Measurements from ENCODE around the gene EML6. TPM values are rescaled to one million over a fixed set of nuclear protein-coding genes. Genes with fewer than 3 reads are reported as not detected.

Gene EML6
- total RNA-seq, 1 donor from 2014 or later = 8.1 TPM

- no peak for TF ChIP-seq CTCF (conservative IDR thresholded peaks at IDR 0.05)
- peaks cover 9% of the 10 kb centered on the region for H3K4me1 Mint-ChIP-seq (ENCODE audit: unreplicated experiment)
- no peaks in the 10 kb centered on the region for H3K36me3 Mint-ChIP-seq
- no peak for DNase-seq (ENCODE audit: extremely low spot score, unreplicated experiment)
- H3K27me3 Mint-ChIP-seq = peaks cover 71% of the 10 kb centered on the region
- peak overlapping the region; percentile 73 for H3K27ac Mint-ChIP-seq
- no peaks in the 10 kb centered on the region for H3K9me3 Mint-ChIP-seq
- peak overlapping the region; percentile 92 for H3K4me3 Mint-ChIP-seq
Observed at GRCh38 chr2:54725343-54726099, 2.1 kb downstream of the EML6 start.

DNA sequence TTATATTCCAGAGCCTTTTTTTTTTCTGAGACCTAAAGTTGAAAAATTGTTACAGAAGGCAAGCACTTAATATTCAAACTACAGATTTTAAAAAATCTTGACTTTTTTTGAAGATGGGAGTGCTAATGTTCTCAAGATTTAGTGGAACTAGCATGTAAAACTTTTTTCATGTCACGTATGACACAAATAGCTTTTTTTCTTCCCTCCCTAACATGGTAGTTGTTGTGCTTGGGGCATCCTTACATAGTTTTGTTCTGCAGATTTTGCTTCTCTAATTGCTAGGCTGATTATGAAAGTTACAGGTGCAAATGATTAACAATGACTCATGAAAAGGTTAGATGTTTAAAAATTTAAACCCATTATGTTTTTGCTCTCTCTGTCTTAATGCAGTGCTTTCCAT, 3.0 kb downstream of the EML6 start:
- peaks cover 9% of the 10 kb centered on the region for H3K4me1 Mint-ChIP-seq (ENCODE audit: unreplicated experiment)
- peaks cover 71% of the 10 kb centered on the region for H3K27me3 Mint-ChIP-seq
- H3K9me3 Mint-ChIP-seq = no peaks in the 10 kb centered on the region
- no peak for DNase-seq (ENCODE audit: extremely low spot score, unreplicated experiment)
- no peak overlapping the region for H3K4me3 Mint-ChIP-seq
- H3K27ac Mint-ChIP-seq = no peak overlapping the region
- no peak for TF ChIP-seq CTCF (conservative IDR thresholded peaks at IDR 0.05)
- no peaks in the 10 kb centered on the region for H3K36me3 Mint-ChIP-seq

GRCh38 chr2:54726940-54727339, 3.5 kb downstream of the EML6 start:
- no peak overlapping the region for H3K4me3 Mint-ChIP-seq
- peaks cover 66% of the 10 kb centered on the region for H3K27me3 Mint-ChIP-seq
- H3K27ac Mint-ChIP-seq = no peak overlapping the region
- no peaks in the 10 kb centered on the region for H3K9me3 Mint-ChIP-seq
- H3K36me3 Mint-ChIP-seq = no peaks in the 10 kb centered on the region
- no peak for DNase-seq (ENCODE audit: extremely low spot score, unreplicated experiment)
- TF ChIP-seq CTCF (conservative IDR thresholded peaks at IDR 0.05) = no peak
- H3K4me1 Mint-ChIP-seq (ENCODE audit: unreplicated experiment) = peaks cover 9% of the 10 kb centered on the region

GRCh38 chr2:54728669-54729120, 5.2 kb downstream of the EML6 start:
- DNase-seq (ENCODE audit: extremely low spot score, unreplicated experiment) = no peak
- Mint-ChIP-seq H3K9me3 (no peaks in the 10 kb centered on the region), H3K4me1 (ENCODE audit: unreplicated experiment) (peaks cover 4% of the 10 kb centered on the region), H3K27ac (no peak overlapping the region), H3K27me3 (peaks cover 60% of the 10 kb centered on the region), H3K4me3 (no peak overlapping the region), H3K36me3 (no peaks in the 10 kb centered on the region)
- TF ChIP-seq CTCF (conservative IDR thresholded peaks at IDR 0.05) = no peak

DNA sequence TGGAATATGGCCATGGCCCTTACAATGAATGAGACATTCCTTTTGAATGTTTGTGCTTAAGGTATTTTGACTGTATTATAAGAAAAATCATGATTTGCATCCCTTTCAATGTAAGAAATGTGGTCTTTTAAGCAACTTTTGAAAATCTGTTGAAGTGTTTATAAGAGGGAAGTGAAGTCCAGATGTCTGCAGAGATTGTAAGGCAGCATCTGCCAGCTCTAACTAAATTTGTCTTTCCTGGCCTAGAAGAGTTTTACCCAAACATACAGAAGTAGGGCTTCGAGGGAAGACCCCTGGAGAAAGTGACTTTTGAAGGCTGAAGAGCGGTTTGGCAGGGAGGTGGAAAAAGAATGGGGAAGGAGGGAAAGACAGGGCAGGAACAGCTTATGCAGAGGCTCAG, 12.2 kb downstream of the EML6 start:
- Mint-ChIP-seq H3K4me1 (ENCODE audit: unreplicated experiment) (no peaks in the 10 kb centered on the region), H3K9me3 (no peaks in the 10 kb centered on the region), H3K36me3 (no peaks in the 10 kb centered on the region), H3K27me3 (peaks cover 4% of the 10 kb centered on the region), H3K4me3 (no peak overlapping the region), H3K27ac (no peak overlapping the region)
- DNase-seq (ENCODE audit: extremely low spot score, unreplicated experiment) = no peak
- no peak for TF ChIP-seq CTCF (conservative IDR thresholded peaks at IDR 0.05)
